ENCODE results near the gene SESN2. TPM values are rescaled to one million over a fixed set of nuclear protein-coding genes. Genes with fewer than 3 reads are reported as not detected.
A peak's percentile ranks its signal among the peaks of the same experiment; 100 is the strongest.

Gene SESN2
- total RNA-seq, 4 donors from 2014 or later, result 13.2 to 20.4 (median 13.8) TPM

DNA sequence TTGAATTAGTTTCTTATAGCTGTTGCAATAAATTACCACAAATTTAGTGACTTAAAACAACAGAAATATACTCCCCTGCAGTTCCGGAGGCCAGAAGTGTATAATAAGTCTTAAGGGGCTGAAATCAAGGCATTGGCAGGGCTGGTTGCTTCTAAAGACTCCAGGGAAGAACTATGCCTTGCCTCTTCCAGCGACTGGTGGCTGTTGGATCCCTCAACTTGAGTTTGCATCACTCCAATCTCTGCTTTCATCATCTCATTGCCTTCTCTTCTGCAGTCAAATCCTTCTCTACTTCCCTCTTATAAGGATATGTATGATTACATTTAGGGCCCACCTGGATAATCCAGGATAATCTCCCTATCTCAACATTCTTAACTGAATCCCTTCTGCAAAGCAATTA, 50.4 kb downstream of the SESN2 start:
- DNase-seq (ENCODE audit: low spot score), result no peak
- TF ChIP-seq, protein P1, sequence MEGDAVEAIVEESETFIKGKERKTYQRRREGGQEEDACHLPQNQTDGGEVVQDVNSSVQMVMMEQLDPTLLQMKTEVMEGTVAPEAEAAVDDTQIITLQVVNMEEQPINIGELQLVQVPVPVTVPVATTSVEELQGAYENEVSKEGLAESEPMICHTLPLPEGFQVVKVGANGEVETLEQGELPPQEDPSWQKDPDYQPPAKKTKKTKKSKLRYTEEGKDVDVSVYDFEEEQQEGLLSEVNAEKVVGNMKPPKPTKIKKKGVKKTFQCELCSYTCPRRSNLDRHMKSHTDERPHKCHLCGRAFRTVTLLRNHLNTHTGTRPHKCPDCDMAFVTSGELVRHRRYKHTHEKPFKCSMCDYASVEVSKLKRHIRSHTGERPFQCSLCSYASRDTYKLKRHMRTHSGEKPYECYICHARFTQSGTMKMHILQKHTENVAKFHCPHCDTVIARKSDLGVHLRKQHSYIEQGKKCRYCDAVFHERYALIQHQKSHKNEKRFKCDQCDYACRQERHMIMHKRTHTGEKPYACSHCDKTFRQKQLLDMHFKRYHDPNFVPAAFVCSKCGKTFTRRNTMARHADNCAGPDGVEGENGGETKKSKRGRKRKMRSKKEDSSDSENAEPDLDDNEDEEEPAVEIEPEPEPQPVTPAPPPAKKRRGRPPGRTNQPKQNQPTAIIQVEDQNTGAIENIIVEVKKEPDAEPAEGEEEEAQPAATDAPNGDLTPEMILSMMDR (IDR thresholded peaks at IDR 0.05), result no peak
- no peak for ATAC-seq (ENCODE audit: low FRiP score)

DNA sequence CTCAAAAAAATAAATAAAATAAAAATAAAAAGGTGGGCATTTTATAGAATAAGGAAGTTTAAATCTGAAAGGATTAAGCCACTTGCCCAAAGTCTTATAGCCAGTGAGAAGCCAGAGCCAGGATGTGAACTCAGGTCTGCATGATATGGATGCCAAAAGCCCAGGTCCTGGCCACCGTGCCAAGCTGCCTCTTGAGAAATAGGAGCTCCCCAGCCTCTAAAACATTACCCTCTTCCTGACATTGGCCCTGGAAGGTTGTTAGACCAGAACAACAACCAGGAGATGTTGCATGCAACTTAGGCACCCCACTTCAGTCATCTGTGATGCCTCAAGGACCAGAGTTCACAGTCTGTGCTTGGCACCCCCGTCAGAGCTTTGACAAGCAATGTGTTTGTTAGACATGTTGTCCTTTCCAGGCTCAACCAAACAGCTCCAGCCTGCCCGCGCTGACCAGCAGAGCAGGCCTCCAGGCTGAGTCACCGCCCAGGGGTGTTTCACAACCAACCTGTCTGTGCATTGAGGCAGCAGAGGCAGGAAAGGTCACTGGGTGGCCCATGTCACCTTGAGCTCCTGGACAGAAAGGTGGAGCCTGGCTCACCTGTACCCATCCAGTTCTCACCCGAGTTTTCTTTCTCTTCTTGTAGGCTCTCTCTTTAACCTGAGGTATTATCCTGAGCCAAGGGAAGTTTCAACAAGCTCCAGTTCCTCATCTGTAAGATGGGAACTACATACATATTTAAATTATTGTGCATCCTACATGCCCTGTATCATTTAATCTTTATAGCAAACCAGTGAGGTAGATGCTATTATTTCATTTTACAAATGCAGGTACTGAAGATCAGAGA, 54.6 kb downstream of the SESN2 start:
- TF ChIP-seq, protein P1 (IDR thresholded peaks at IDR 0.05), result no peak
- DNase-seq (ENCODE audit: low spot score), result peak; percentile 37
- ATAC-seq (ENCODE audit: low FRiP score), result peak; percentile 94

DNA sequence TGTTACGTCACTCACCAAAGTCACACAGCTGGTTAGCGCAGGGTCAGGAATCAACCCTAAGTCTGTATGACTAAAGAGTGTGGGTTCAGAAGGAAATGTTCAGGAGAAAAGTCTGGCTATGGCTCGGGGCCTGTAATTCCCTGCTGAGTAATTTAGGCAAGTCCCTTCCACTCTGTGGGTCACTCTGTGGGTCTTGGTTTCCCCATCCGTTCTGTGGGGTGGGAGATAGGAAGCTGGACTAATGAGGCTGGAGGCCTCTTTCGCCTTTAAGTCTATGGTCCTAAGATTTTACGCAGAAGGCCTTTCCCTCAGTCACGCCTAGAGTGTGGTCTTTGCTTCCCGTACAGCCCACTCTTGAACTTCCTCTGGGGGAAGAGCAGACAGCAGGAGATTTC, 55.2 kb downstream of the SESN2 start:
- ATAC-seq (ENCODE audit: low FRiP score) (peak; percentile 21), DNase-seq (ENCODE audit: low spot score) (no peak)
- TF ChIP-seq, protein P1 (IDR thresholded peaks at IDR 0.05), result no peak

DNA sequence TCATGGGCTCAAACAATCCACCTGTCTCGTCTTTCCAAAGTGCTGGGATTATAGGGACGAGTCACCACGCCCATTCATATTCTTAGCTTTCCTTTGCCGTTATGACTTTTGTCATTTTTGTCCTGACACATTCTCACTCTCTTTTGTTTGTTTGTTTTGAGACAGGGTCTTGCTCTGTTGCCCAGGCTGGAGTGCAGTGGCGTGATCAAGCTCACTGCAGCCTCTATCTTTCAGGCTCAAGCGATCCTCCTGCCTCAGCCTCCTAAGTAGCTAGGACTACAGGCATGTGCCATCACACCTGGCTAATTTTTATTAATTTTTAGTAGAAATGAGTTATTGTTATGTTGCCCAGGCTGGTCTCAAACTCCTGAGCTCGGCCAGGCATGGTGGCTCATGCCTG, 57.7 kb downstream of the SESN2 start:
- DNase-seq (ENCODE audit: low spot score) (no peak), ATAC-seq (ENCODE audit: low FRiP score) (no peak)
- TF ChIP-seq, protein P1 (IDR thresholded peaks at IDR 0.05), result no peak

DNA sequence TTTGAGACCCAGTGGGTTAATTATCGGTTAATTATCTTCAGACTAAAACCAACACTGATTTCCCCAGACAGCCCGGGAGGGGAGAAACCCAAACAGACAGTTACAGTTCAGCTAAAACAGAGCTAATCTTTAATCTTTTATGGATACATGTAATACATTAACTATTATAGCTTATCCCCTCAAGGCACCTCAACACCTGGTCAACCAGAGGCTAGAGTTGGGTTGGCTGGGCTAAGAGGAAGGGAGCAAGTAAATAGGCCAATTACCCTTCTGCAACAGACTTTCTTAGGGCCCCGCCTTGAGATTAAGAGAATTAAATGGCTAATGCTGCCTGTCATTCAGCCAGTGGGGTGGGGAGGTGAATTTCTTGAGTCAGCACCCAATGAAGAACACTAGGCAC, 62.9 kb downstream of the SESN2 start:
- ATAC-seq (ENCODE audit: low FRiP score), result no peak
- TF ChIP-seq, protein P1 (IDR thresholded peaks at IDR 0.05), result no peak
- DNase-seq (ENCODE audit: low spot score), result no peak

DNA sequence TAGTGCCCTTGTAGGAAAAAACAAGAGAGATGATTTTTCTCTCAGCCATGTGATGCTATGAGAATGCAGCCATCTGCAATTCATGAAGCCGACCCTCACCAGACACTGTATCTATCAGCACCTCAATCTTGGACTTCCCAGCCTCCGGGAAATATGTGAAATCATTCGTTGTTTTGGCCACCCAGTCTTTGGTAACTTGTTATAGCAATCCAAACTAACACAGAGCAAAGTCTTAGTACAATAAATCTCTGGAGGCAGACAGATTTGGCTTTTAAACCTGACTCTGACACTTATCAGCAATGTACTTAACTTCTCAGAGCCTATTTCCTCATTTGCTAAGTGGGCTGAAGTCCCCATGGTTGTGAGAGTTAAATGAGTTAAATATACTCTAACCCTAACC, 64.4 kb downstream of the SESN2 start:
- DNase-seq (ENCODE audit: low spot score) (no peak), ATAC-seq (ENCODE audit: low FRiP score) (no peak)
- TF ChIP-seq, protein P1 (IDR thresholded peaks at IDR 0.05), result no peak

DNA sequence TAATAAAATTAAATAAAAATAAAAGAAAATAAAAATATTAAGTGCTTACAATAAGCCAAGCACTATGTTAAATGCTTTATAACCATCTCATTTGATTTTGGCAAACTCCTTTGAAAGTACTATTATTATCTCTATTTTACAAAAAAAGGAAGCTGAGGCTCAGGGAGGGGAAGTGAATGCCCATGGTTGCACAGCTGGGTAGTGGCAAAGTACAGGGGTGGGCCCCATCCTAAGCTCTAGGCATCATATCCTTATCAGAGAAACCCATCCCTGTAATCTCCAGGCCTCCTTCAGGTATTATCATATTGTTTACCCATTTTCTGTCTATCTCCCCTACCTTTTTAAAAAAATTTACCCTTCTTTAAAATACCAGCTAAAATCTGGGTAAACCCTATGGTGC, 67.2 kb downstream of the SESN2 start:
- TF ChIP-seq, protein P1 (IDR thresholded peaks at IDR 0.05), result no peak
- DNase-seq (ENCODE audit: low spot score) (no peak), ATAC-seq (ENCODE audit: low FRiP score) (no peak)
